ENCODE data around the gene NGDN.

Gene NGDN

DNA sequence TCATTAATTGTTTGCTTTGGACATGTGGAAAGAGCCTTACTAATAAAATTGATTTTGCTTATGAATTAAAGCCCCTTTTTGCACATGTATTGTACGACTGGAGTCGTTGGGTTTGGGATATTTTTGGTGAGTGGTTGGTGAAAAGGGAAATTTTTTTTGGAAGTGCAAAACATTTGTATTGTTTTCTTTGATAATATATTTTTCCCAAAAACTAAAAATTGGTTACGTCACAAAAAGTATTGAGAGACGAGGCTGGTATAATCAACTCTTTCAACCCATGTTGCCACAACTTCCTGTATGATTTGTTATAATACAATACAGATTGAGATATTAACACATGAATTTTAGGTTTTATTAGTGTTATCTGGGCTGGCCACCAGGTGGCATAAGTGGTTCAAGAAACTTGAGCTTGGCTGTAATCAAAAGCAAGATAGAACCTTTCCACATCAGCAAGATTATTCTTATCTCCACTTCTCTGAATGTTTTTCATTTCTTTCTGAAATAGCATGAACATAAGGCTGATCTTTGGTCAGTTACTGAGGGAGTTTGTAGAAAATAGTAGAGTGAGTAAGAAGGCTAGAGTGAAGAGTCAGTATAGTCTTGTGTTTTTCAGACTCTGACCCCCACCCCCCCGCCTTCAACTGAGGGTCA, 8.7 kb downstream of the NGDN start:
- peak; percentile 85 for DNase-seq

DNA sequence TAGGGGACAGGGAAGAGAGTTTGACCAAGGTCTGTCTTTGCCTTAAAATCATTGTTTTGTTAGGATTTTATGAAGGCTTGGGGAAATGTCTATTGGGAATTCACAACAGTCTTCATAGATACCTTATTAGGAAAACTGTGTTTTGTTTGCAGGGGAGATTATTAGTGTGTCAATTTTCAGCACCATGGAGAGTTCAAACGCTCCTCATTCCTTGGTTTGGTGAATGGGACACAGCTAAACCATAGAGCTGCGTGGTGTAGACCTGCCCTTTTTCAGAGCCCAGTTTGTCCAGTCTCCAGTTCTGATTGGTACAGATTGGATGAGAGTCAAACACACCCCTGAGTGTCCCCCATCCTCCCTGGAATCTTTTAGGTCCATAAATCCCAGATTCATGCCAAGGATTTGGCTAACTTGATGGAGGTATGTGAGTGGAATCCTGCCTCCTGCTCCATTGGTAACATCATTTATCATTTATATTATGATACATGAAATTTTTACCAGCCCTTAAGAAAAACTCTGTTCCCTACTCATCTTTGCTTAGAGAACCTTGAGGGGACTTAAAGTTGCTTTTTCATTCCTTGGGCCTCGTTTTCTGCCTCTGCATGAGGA, 12.0 kb downstream of the NGDN start:
- no peak for DNase-seq

DNA sequence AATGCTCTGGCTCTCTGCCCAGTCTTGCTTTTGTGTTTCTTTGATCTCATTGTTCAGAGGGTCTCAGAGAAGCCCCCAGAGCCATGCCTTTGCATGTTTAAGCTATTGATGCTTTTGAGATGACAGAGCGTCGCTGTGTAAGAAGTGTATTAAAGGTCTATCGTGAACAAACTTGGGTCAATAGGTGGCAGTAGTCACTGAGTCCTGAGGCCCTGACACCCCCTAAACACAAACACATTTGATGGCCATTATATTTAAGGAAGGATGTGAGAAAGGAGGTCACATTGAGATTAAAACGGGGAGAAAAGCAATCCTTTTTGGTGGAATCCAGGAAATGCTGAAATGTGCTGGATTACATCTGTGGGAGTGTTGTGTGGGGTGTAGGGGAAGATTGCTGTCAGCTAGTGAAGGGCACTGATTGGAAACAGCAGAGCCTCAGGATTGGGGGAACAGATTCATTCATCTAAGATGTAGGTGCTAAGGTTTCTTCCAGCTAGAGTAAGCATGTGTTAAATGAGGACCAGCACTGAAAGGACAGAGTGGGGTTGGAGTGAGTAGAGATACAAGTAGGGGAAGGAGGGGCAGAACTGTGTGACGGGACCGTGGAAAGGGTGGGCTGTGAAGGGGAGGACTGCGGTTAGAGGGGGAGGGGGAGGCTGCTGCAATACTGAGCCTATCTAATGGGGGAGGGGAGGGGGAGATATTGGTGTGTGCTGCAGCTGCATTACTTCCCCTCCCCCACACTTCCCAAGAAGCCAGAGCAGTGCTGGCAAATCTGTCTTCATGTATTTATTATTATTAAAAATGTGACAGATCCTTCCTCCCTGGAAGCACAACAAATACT, 12.7 kb downstream of the NGDN start:
- no peak for DNase-seq

DNA sequence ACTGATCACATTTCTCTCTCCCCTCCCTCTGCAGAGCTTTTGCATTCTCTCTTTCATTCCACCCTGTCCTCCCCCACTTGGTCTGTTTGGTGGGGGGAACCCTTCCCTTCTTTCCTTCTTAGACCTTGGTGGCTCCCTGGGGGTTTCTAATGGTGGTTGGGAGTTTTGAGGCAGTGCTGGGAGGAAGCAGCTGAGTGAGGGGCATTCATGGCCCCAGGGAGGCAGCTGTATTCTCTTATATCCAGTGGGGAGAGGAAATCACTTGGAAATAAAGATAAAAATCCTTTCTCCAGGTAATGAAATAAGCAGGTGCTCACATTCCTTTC, 13.3 kb downstream of the NGDN start:
- DNase-seq = no peak

DNA sequence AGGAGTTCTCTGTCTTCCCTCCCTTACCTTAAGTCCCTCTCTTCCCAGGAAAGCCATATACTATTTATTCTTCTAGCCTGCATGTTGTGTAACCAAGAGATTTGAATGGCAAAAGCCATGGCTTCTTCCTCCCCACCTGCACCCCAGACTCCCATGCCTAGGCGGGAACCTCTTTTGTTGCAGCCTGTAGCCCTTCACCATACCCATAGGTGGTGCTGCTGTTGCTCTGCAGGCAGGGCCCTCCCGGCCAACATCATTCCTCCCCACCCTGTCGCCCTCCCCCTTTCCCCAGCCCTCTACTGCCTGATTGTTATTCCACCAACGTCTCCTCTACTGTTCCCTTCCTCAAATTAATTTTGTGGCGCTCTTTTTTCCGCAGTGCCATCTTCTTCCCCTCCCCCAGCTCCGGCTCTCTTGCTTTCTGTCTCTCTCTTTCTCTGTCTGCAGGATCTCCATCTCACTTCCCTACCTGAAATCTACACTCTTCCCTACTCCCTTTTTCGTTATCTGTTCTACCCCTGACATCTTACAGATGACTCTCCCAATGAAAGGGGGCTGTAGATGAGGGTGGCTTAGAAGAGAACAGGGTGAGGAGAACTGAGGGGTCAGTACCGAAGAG, 13.8 kb downstream of the NGDN start:
- DNase-seq = no peak

DNA sequence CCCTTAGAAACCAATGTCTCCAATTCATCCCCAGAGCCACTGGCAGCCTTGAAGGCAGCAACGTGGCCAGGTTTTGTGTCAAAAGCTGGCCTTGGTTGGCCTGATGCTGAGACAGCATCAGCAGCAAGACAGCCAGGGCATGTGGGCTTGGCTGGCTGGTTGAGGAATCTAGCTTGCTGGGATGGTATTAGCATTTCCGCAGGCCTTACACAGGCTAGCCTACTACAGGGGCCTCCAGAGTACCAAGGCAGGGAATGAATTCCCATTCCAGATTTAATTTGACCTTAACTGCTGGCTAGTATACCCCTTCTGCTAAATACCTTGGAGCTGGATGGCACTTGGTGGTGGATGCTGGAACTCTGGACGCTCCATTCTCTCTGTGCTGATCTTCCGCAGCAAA, 15.8 kb downstream of the NGDN start:
- no peak for DNase-seq

DNA sequence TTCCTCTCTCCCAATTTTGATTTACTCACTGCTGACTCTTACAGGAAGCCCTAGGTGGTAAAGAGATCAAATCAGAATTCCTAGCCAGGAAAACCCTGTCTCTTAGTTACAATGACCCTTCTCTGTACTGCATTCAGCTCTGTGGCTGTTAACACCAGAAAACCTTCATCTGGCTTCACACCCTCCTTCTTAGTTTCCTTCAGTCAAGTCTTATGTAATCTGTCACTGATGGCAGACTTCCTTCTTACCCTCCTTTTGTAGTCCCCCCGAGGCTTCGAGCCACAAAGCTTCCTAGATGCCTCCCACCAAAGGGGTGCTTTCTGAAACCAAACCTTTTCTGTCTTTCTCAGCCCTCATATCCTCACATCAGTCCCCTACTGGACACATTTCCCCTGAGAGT, 16.5 kb downstream of the NGDN start:
- DNase-seq = no peak

DNA sequence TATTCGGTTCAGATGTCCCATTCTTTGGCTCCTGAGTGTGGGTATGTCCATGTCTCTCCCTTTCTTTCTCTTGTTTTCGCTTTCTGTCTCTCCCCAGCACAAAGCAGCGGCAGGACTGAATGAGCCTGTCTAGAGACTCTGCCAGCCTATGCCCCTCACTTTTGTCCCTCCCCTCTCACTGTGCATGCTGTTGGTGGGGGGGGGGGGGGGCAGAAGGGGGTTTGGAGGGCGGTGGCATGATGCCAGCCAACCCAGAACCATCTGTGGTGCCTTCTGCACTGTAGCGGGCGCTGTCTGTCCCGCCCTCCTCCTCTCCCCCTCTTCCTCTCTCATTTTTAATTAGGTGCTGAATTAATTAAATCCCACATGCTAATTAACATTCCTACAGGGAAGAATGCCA, 17.7 kb downstream of the NGDN start:
- DNase-seq = no peak

DNA sequence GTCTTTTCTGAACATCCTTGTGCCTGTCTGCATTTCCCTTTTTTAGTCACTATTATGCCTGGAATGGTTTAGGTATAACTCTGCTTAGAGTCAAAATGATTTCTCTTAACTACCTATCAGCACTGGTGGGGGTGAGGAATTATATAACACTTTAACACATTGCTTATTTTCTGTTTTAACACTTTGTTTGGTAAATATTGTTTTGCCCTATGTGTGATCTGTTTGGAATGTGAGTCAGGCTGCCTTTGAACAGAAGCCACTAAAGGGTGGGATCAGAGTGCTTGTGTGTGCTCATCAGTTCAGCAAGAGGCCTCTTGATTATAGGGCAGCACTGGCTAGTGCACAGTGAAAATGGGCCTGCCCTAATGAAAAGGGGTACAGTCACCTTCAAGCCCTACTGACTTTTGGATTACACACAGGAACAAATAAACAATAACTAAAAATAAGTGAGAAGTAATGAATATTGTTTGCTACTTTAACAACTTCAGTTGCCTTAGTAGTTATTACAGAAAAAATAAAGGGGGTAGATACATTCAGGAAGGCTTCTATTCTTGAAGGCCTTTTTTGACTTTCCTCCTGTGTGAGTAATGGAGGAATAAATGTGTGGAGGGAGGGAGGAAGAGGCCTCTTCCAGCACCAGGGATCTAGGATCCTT, 23.2 kb downstream of the NGDN start:
- no peak for DNase-seq

DNA sequence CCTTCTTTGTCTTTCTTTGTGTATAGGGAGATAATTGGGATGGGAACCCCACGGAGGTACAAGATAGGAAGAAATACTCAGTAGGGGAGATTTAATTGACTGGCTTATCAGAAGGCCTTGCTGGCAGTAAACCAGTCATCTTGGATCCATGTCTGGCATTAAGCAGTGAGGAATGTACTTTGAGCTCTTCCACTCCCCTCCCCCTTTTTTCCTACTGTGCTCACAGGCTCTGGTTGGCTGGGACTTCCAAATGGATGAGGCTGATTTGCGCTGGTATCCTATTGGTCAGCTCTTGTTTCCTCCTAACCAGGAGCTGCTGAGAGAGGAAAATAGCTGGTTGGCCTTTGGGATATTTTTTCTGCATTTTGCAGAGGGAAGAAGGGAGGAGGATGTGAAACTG, 24.7 kb downstream of the NGDN start:
- DNase-seq = no peak

DNA sequence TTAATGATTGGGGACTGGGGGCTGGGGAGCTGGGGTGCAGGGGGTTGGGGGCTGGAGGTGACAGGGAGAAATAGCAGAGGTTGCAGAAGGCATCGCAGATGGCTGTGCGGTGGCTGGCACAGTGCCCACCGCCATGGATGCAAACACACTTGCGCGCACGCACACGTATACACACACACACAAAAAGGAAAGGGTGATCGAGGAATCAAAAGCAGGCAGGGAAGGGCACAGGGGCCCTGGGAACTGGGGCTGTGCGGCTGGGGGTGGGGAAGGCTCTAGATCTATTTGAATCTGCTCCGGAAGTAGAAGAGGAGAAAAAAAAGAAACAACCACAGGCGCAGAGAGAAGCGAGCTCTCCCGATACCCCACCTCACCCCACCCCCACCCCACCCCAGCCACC, 42.7 kb downstream of the NGDN start:
- DNase-seq = no peak

DNA sequence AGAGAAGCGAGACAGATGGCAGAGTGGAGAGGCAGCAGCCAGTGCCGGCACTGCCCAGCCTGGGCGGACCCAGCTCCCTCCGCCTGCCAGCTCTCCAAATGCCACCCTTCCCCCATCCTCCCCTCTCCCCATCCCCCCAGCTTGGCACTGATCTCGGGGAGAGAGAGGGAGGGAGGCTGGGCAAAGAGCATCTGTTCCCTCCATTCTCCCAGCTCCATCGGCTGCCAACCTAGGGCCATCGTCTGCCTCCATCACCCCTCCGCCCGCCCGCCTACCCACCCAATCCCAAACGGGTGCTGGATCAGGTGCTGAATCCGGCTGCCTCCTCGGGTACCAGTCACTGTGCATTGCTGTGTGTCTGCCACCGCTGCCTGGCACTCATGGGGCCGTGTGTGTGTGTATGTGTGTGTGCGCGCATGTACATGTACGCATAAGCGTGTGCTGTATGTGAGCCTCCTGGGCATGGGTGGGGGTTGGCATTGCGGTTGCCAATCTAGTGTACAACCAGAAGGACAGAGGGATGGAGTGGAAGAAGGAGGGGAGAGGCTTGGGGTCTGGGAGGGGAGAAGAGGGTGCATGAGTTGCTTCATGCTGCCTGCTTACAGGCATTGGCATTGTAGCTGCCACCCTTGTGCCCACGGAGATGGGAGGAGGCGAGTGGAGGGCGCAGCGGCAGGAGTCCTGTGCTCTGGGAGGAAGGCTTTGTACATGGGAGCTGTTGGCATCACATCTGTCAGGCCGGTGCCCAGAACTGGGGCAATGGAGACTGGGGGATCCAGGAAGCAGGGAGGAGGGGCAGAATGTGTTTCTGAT, 43.7 kb downstream of the NGDN start:
- DNase-seq = no peak

DNA sequence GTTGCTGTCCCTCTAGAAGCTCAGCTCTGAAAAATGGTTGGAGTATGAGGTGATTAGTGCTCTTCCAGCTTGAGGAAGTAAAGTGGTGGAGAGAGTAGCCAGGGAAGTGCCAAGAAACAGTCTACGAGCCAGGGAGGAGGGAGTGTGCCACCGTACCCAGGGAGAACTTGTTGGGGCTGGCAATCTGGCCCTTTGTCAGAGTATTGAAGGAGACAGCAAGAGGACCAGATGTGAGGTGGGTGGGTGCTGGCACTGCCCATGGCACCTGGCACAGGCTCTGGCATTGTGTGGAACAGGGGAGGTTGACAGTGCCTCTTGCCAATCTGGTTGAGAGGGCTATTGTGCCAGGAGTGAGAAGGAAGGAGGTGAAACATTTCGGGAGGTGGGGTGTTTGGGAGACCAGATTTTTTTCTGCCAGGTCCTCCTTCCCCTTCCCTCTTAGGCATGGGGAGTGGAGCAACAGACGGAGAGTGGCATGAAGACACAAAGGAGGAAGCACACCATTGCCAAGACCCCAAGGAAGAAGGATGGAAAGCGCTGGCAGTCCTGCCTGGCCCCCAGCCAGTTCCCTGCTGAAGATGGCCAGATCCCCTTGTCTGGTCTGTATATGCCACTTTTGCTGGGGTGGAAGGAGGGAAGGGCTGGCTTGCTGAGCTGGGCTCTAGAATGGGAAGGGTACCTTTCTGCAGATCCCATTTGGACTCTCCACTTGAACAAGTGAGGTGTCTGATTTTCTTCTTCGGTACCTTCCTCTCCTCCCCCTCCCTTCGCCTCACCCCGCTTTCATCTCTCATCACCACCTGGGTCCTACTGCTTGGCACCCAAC, 44.5 kb downstream of the NGDN start:
- DNase-seq = no peak

DNA sequence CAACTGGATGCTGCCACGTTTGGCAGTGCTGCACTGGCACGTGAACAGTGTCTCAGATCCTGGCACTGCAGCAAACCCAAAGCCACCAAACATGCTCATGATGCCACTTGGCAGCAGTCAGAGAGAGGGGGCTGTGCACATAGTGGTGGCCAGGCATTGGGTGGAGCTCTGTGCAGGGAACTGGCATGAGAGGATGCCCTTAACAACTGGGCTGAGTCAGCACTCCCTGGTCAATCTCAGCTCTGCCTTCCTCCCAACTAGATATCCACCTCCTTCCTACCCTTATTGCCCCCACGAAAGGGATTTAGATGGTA, 45.1 kb downstream of the NGDN start:
- no peak for DNase-seq

DNA sequence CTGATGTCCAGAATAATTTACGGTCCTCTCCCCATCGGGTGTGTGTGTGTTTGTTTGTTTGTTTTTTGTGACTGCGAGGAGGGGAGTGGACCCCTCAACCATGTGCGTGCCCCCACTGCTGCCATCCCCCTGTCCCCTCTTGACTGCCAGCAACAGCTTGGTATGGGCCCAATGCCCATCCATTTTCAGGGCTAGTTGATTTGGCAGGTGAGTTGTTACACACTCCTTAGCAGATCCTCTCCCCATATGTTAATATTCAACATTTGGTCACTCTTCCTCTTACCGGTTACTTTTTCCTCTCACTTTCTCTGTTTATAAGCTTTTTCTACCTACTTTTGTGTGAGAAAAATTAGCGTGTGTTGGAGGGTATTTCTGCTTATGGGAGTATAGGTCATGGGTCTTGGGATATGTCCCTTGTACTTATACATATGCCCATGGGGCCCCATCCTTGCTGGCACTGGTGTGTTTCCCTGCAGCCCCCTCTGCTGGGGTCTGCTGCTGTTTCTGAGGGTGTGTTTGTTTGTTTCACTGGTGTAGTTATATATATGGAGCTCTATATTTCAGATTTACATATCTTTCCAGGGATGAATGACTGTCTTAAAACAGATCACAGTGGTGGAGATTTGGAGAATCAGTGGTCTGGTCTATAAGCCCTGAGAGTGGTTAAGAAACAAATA, 48.3 kb downstream of the NGDN start:
- DNase-seq = no peak

DNA sequence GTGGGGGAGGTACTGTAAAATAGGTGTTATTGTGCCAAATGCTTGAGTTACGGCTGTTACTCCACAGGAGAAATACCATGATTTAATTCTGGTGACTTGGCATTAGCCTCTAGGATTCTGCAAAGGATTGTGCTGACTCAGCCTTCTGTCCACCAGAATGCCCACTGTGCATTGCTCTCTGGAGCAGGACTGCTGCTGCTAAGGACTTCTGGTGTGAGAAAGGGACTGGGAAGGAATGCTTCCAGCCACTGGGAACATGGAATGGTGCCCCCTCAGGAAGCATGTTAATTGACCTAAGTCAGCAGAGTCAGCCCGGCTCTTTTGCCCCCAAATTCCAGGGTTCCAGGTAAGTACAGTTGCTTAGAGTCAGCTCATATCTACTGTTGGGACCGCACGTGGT, 49.2 kb downstream of the NGDN start:
- no peak for DNase-seq

DNA sequence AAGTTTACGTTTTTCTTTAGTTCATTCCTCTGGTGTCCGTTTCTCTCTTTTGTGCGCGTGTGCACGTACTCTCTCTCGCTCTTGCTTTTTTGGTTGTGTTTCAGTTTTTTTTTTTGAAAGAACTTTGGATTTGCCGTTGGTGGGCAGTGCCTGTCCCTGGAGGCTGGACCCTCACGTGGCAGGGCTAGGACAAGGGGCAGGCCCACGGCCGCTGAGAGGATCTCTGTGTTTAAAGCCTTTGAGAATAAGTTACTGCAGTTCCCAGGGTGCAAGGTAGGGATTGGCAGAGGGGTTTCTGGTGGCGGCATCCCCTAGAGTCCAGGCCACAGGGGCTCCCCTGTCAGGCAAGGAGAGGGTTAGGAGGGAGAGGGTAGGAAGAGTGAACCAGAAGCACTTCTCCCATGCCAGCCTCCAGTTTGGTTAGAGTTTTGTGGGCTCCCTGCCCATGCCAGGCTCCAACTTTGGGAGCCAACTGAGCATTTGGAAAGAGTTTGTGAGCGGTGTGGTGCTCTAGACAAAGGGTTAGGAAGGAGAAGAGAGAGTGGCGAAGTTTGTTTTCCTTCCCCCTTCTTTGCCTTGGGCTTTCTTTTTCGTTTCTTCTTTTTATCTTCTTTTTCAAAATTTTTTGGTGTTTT, 51.5 kb downstream of the NGDN start:
- DNase-seq = no peak

DNA sequence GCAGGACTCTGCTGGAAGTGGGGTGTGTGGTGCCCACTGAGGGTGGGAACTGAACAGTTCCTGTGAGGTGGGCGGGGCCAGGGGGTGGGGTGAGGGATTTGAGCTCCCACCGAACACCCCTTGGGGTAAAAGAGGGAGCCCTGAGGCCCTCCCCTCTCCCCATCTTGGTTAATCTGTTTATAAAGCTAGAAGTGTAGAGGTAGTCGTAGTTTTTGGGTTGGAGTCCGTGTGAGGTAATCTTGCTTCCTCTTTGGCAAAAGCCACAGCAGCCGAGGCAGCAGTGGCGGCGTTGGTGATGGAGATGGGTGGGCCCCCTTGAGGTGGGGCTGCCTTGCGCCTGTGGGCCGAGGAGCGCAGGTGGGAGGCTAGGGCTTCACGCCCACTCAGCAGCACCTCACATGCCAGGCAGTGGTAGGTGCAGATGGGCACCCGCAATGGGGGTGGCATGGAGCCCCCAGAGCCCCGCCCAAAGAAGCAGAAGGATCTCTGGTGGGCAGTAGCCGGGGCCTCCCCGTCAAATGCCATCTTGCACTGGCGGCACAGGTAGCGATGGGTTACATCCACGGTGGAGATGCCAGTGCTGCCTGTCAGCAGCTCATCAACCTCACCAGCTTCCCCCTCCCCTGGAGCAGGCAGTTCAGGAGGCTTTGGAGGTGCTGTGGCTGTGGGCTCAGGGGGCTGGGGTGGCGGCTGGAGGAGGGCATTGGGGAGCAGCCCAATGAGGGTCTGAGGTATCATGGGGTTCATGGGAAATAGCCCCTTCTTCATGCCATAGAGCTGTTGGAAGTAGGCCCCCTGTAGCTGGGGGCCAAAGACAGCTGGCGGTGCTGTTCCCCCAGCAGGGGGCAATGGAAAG, 52.5 kb downstream of the NGDN start:
- DNase-seq = no peak

DNA sequence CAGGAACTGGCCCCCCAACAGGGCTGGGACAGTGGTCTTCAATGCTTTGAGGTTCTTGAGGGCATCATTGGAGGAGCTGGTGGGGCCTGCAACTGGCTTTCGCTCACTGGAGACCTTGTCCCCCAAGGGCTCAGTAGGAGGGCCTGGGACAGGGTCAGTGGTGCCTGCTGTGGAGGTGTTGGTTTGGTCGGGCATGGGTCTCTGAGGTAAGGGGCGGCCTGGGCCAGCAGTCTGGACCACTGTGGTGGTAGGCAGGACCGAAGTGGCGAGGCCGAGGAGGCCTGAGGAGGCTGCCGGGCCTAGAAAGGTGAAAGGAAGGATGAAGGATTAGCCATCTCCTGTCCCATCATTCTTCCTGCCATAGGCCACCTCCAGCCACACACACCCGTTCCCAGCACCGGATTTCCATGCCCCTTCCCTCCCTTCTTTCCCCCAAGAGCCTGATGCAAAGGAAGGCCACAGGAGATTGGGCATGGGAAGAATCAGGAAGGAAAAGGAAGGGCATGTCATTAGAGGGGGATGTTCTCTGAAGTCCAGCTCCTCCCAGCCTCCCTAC, 53.2 kb downstream of the NGDN start:
- no peak for DNase-seq

Measured in activated effector memory CD4-positive, alpha-beta T cell treated with anti-CD3 and anti-CD28 coated beads, Interleukin-2, amount 50 U/mL, for 16 hours (primary cell).